HG03095 (cell line): ENCODE data around the gene TTC28.
"Not testable (repeated sequence)": the region's sequence is repeated elsewhere in the genome, so short reads cannot be mapped to it uniquely, and the experiment has no call there.

Experiments used
- ATAC-seq: cut with Tn5 transposase; IDR thresholded peaks from one replicate; pipeline ENCODE4 v1.9.1; 2021; ENCODE audit warnings: moderate library complexity; ENCODE audit not compliant: unreplicated experiment

The TTC28 gene

DNA sequence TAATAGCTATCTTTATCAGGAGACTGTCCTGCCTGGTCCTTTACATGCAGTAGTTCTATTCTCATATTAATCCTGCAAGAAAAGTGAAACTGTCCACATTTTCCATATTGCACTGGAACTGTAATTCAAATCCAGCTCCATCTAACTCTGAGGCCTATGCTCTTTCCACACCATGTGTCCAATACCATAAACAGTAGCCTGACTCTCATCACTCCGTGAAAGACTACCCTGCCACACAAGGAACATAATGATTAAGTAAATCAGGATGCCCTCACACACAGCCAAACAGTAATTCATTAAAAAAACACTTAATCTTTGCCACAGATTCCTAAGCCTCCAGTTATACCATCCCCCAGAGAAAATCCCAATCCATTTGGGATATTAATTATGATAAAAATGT is 475.3 kb downstream of the TTC28 start:
- ATAC-seq = no peak

DNA sequence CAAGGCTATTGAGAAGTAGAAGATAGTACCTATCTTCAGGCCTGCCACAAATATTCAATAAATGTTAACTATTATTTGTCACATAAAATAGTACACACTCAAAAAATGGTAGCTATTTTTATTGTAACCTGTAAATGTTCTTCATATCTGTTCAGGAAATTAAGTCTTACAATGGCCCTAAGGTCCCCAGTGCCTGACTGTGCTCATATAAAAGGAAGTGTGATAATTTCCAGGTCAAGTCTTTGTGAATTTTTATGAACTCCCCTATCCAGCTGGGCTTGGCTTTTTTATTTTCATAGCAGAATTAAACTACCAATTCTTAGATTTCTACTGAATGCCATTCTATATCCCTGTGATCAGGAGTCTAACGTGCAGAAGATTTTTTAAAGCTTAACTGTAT is 476.4 kb downstream of the TTC28 start:
- no peak for ATAC-seq

DNA sequence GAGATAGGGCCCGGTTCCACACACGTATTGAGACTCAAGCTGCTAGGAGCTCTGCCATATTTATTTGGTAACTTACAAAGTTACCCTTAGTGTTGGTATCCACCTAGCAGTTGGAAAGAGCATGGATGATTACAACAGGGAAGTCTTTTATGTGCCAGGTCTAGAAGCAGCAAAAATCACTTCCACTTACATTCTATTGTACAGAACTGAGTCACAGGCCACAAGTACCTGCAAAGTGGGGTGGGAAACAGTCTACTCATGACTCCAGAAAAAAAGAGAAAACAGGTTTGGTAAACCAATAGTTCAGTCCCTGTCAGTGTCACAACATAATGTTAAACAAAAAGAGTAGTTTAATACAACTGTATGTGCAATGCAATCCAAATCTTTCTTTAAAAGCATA is 480.9 kb downstream of the TTC28 start:
- ATAC-seq = no peak

DNA sequence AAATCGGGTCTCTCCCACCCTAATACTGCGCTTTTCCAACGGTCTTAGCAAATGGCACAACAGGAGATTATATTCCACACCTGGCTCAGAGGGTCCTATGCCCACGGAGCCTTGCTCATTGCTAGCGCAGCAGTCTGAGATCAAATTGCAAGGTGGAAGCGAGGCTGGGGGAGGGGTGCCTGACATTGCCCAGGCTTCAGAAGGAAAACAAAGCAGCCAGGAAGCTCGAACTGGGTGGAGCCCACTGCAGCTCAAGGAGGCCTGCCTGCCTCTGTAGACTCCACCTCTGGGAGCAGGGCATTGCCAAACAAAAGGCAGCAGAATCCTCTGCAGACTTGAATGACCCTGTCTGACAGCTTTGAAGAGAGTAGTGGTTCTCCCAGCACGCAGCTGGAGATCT is 488.1 kb downstream of the TTC28 start:
- not testable (repeated sequence) for ATAC-seq

DNA sequence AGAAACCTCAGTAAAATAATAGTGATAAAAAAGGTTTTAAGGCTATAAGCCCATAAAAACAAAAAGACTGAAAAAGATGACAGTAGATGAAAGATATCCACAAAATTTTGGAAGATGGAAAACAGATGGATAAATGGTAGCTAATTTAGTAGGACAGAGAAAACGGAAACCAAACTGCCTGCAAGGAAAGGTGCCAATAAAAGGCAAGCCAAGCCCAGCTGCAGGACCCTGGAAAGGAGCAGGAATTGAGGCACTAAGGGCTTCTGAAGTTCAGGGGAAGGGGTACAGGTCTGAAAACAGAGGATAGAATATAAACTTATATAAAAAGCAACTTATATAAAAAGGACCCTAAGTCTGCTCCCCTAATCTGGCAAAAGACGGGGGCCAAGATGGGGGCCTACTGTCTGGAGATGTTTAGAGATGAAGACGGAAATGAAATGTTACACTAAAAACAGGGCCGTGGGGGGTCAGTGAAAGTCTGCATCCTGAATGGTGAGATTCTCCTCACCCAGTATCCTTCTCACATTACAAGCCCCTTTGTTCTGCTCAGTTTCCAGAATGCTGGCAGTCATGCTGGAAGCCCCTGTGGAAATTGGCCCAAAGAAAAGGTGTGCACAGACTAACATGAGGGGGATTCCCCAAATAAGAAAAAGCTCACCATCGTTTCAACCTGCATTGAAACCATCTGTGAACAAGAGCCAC is 491.3 kb downstream of the TTC28 start:
- no peak for ATAC-seq

DNA sequence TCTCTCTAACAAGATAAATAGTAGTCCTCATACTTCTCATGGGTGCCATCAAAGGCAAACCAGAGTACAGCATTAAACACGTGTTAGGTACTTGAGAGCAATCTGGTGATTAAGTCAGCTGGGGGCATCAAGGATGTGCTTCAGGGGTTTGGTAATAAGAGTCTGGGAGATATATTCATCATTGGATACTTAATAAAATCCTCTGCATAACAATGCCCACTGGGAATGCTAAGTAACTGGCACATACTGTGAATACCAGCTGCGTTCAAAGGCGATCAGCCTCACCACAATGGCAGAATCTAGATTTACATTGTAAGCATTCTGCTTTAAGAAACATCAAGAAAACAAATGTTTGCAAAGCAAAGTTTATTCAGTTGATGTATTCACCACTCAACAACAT is 492.0 kb downstream of the TTC28 start:
- ATAC-seq = no peak

DNA sequence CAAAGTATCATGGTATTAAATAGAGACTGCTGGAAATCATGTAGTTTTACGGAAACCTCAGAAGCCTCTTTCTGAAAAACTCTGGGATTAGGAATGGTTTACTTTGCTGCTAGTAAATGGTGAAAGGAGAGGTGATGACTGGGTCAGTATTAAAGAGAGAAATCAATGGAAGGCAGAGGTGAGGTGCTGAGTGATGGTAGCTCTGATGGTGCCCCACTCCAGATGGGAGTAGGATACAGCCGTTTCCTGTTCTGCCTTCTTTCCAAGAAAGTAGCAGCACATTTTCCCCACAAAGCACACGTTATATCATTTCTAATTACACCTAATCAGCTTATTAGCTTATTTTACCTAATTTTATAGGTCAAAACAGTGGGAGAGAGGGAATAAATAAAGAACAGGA is 493.0 kb downstream of the TTC28 start:
- ATAC-seq = no peak

DNA sequence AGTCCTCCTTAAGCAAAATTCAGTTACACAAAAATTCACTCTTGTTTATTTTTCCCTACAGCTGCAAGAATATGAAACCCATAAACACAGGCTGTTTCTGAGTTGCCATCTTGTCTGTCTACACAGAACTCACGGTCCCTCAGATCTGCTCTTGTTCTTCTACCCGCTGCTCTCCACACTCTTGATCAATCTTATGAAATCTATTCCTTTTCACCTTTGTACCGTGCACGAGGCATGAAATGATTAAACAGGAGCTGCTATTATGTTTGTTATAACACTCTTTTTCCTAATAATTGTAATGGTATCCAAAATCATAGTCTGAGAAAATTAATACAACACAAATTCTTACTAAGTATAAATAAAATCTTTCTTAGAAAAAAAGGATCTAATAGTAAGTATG is 494.5 kb downstream of the TTC28 start:
- ATAC-seq = no peak

DNA sequence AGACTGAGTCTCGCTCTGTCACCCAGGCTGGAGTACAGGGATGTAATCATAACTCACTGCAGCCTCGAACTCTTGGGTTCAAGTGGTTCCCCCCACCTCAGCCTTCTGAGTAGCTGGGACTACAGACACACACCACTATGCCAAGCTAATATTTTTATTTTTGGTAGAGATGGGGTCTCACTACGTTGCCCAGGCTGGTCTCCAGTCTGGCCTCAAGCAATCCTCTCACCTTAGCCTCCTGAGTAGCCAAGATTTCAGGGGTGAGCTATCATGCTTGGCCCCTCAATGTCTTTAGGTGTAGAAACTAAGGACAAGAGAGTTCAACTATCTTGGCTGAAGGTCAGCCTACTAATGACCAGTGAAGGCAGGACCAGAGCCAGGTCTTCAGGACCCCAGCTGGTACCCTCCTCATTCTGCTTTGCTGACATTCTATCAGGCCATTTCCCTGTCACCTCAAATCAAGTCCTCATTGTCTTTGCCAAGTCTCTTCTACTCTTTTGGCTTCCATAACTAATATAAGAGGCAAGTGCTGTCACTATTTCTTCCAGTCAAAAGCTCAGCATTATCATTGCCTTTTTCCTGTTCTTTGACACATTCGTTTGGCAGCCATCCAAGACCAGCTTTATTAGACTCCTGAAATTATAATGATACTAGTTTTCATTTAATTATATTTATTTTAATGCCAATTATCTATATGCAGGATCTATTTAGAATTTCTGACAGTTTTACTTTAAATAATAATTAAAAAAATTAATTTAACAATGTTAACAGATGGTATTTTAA is 496.4 kb downstream of the TTC28 start:
- no peak for ATAC-seq

DNA sequence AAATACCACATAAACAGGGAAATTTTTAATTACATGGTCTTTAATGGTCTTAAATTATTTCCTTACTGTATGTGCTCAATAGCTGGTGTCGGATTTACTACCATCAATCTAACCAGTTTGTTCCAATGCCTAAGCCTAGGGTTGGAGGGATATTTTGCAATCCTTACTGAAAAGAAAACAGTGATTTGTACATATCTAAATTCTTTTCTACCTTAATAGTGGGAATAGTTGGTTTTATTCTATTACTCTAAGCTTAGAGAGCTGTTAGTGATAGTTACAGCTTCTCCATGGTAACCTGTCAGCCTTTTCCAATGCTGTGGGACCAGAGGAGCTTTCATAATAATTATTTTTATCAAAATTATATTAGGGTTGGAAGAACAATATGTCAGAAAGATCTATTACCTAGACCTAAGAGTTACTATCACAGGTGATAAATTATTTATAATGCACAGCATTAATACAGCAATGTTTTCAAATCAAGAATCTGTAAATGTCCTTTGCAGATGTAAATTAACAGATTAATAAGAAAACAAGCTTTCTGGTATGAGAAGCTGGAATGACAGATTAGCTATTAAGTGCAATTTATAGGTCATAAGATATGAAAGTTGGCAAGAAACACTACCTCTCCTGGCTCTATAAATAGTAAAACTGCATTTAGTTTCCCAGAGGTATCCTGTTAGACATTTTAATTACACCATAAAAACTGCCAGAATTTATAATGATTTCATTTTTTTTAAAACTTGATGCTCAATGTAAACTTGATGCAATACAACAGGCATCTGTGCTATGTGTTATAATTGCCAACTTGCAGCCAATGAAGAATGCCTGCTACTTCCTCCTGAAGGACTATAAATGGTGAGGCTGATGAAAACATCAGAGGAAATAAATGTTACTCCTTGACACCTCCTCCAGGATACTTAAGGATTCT is 498.6 kb downstream of the TTC28 start:
- no peak for ATAC-seq

DNA sequence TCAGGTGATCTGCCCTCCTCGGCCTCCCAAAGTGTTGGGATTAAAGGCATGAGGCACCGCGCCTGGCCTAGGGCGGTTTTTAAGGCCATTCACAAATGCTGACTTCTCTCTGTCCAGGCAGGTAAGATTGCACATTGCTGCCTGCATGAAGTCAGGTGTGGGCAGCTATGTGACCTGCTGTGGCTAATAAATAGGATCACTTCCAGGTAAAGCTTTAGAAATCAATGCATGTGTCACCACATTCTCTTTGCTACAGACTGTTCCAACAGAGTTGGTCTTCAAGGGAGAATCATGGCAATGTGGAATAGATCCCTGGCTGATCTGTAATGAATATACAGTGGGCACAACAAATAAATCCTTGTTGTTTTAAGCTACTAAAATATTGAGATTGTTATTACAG is 500.2 kb downstream of the TTC28 start:
- no peak for ATAC-seq

DNA sequence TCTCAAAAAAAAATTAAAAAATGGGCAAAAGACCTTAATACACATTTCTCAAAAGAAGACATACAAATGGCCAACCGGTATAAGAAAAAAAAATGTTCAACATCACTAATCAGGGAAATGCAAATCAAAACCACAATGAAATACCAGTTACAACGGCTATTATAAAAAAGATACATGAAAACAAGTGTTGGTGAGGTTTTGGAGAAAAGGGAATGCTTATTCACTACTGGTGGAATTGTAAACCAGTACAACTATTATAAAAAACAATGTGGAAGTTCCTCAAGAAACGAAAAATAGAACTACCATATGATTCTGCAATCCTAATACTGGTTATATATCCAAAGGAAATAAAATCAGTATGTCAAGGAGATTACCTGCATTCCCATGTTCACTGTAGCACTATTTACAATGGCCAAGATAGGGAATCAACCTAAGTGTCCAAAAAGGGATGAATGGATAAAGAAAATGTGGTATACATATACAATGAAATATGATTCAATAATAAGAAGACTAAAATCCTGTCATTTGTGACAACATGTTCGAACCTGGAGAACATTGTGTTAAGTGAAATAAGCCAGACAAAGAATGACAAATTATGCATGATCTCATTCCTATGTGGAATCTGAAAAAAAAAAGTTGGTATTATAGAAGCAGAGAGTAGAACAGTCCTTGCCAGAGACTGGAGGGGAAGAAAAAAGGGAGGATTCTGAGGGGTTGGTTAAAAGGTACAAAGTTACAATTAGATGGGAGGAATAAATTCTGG is 503.7 kb downstream of the TTC28 start:
- ATAC-seq = no peak

DNA sequence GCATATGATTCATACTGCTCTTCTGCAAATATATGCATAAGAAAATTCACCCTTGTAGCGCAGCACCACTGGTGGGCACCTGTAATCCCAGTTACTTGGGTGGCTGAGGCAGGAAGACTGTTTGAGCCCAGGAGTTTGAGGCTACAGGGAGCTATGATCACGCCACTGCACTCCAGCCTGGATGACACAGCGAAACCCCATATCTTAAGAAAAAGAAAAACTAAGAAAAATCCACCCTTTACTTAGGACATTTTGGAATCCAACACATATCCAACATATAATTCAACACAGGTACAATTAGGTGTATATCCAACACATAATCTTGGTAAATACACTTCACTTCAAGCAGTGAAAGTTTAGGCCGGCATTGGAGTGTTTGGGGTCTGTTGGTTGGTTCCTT is 505.1 kb downstream of the TTC28 start:
- ATAC-seq = no peak

DNA sequence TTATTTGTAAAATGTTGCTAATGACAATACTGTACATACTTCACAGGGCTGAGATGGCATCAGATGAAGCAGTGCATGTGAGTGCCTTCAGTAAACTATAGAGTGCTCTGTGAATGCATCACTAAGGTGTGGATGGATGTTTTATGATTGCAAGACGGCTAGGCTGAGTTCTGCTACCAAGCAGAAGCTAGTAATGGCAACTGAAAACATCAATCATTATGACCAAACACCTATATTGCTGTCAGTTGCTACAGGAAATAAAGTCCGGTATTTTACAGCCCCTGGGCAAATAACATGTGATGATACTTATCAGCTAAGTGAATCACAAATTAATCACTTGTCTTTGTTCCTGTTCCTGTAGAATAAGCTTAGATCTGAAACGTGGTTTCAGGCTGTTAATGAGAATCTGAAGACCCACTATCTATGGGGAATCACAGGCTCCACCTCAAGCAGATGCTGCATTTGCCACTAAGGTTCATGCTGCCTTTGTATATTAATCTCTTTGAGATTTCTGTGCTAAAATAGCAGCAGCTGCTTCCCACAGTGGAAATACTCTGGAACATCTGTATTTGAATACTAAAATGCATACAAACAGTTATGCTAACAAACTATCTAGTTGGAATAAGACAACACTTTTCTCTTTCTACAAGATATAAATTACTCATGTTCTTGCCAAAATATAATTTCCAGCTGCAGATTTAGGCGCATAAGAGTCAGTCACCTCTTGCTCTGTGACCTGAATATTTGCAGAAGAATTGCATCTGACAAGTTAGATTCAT is 506.6 kb downstream of the TTC28 start:
- ATAC-seq = no peak

DNA sequence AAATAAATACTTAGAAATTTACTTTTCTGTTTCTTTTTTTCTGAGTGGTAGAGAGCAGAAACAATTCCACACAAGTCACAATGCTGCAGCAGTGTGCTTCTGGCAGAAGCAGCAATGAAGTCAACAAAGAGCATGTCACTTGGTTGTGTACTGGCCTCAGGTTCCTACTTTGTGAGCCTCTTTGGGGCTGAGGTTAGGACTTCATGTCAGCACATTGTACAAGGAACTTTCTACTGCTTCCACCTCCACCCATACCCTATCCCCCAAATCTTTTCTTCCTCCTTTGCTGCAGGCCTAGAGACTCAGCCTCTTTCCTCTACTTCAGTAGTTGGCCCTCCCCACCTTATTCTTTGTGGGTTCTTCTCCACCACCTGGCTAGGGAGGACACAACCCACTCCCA is 507.9 kb downstream of the TTC28 start:
- no peak for ATAC-seq

DNA sequence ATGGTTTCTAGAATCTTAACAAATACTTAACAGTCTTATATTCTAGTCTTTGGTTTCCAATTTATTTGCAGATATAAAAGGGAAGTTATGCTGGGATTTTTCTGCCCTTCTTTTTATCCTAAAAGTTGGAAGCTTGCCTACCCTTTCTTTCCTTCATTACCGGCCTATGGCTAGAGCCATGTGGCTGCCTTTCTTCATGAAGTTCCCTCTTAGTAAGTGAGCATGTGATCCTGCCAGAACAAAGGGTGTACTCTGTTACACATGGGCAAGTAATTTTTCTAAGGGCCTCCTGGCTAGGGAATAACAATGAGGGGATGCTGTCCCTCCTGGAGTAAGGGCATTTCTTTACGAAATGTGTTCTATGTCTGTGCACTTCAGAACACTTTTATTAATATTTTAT is 508.5 kb downstream of the TTC28 start:
- no peak for ATAC-seq

DNA sequence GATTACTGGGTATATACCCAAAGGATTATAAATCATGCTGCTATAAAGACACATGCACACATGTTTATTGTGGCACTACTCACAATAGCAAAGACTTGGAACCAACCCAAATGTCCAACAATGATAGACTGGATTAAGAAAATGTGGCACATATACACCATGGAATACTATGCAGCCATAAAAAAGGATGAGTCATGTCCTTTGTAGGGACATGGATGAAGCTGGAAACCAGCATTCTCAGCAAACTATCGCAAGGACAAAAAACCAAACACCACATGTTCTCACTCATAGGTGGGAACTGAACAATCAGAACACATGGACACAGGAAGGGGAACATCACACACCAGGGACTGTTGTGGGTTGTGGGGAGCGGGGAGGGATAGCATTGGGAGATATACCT is 510.3 kb downstream of the TTC28 start:
- ATAC-seq = not testable (repeated sequence)

DNA sequence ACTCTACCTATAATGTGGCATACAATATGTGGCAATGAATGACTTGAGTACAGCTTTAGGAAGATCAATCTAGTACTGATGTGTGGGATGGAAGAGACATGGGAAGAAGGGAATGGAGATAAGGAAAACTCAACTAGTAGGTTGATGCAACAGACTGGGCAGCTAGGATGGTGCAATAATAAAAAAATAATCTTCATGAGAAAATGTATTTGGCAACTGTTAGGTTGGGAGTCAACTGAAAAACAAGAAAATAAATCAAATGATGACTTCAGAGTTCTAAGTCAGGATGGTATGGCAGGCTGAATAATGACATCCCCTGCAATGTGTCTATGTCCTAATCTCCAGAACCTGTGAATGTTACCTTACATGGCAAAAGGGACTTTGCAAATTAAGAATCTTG is 523.8 kb downstream of the TTC28 start:
- ATAC-seq = no peak

DNA sequence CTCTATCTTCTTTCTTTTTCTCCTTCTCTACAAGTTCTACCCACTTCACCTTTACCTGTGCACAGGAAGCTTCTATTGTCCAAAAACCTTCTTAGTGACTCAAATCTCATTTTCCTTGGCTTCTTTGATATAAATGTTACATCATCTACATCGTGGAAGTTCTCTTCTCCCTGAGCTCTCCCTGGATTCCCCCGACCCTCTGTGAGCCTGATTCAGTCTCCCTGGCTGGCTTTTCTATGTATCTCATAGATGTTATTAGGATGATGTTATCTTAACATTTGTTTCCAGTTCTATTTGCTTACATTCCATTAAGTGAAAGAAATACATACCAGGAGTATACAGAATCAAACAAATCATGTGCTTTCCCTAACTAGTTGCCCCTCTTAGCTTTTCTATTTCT is 524.8 kb downstream of the TTC28 start:
- ATAC-seq = no peak

DNA sequence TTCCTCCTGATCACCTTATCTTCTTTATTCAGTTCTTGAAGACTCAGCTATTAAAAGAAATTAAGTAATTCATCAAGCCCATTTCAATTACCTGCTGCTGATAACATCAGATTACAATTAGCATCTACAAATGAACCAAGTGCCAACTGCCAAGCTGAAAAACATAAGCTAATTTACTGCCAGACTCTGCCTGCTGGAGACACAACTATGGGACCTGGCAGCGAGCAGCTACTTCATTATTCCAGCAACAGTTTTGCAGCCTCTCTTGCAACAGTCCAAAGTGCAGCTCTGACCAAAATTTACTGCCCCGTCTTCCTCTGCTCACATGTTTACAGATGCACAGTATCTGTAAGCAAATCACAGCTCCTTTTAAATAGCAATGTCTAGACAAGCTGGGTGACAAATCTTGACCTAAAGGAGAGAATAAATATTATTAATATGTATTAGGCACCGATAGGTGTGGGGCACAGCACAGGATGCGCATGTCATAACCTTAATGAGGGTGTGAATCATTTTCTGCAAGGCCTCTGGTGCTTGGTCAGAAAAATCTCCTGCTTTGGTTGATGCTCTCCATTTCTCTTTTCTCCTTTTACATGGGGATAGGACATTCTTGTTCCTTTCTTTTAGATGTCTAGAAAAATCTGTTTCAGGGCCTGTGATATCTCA is 528.4 kb downstream of the TTC28 start:
- no peak for ATAC-seq
